K562 (cell line): ENCODE measurements around the gene ACSF2. TPM values are rescaled to one million over a fixed set of nuclear protein-coding genes. Genes with fewer than 3 reads are reported as not detected.

Experiments used
- ATAC-seq: fragments of 200-7000 bp; cut with Tn5 transposase; 3 replicates; pipeline ENCODE4 v1.9.1; 2020; ENCODE audit warnings: moderate library complexity
- BruUV-seq: library from RNA; stranded (reverse); fragments of 400-500 nt; replicated peaks from 2 replicates; lab custom pipeline; 2021; lab: Mats Ljungman, UMichigan
- CTCF ChIA-PET: fragments of 300-600 bp; formaldehyde crosslinking; extraction: SDS; loops from one replicate; lab custom pipeline; 2021; ENCODE audit warnings: low intra/inter-chr PET ratio; lab: Yijun Ruan, JAX
- POLR2A ChIA-PET: fragments of 300-600, 350-650 bp; sonication (Branson Sonifier 250); formaldehyde crosslinking; extraction: SDS; loops from one replicate; lab custom pipeline; 2021; ENCODE audit warnings: antibody characterized with exemption, inconsistent platforms; lab: Yijun Ruan, JAX
- DNase-seq, 4 experiments: peaks; one replicate each; pipeline versions ENCODE4 v3.0.0 to v3.0.0-alpha.2; 2011 to 2018; ENCODE audit warnings: low spot score in 3 of 4, mixed read lengths in 3 of 4; ENCODE audit errors: extremely low read depth in 1 of 4
- FAIRE-seq: peaks from 2 replicates; lab custom pipeline; 2011; peaks lifted over from hg19 to GRCh38; lab: Jason Lieb, UNC
- H2AFZ ChIP-seq: 2 replicates; pipeline ENCODE4 v1.6.0; 2011; ENCODE audit warnings: low read depth, low read length, control low read depth, inconsistent platforms
- H3K27ac ChIP-seq: fragments of 200-600 bp; 3 replicates; pipeline ENCODE4 v1.8.0; 2011; ENCODE audit warnings: low read depth, mild to moderate bottlenecking, control low read depth, inconsistent platforms, low read length, moderate library complexity, mixed read lengths; ENCODE audit errors: extremely low read depth
- H3K27me3 ChIP-seq, 2 experiments: fragments of 300-600 bp in 1 of 2; 2 replicates in 1 of 2; 3 replicates in 1 of 2; pipeline versions ENCODE4 v1.6.0 to v1.8.0; 2011; ENCODE audit warnings: inconsistent platforms in 2 of 2, low read length in 2 of 2, mild to moderate bottlenecking in 1 of 2, mixed read lengths in 1 of 2, moderate library complexity in 1 of 2; ENCODE audit not compliant: control insufficient read depth in 2 of 2, insufficient read depth in 2 of 2
- H3K36me3 ChIP-seq: fragments of 300-600 bp; 3 replicates; pipeline ENCODE4 v1.8.0; 2011; ENCODE audit warnings: mild to moderate bottlenecking, low read length, inconsistent platforms; ENCODE audit not compliant: control insufficient read depth, insufficient read depth
- H3K4me1 ChIP-seq, 2 experiments: fragments of 200-600 bp in 1 of 2; replicated peaks in 1 of 2; 2 replicates in 1 of 2; 3 replicates in 1 of 2; pipeline versions ENCODE4 v1.5.1 to v1.8.0; 2011; ENCODE audit warnings: inconsistent platforms in 2 of 2, low read length in 2 of 2, mild to moderate bottlenecking in 1 of 2, mixed read lengths in 1 of 2, moderate library complexity in 1 of 2; ENCODE audit not compliant: control insufficient read depth in 2 of 2, insufficient read depth in 2 of 2
- H3K4me2 ChIP-seq: 2 replicates; pipeline ENCODE4 v1.6.1; 2011; ENCODE audit warnings: low read length, control low read depth, inconsistent platforms, mixed read lengths; ENCODE audit not compliant: insufficient read depth
- H3K4me3 ChIP-seq: fragments of 200-600 bp; sonication (generic), shearing (Covaris generic); 2 replicates; pipeline ENCODE4 v1.5.1; 2016; ENCODE audit warnings: control low read depth, inconsistent platforms
- H3K79me2 ChIP-seq: fragments of 200-600 bp; 3 replicates; pipeline ENCODE4 v1.8.0; 2011; ENCODE audit warnings: low read length, inconsistent platforms; ENCODE audit not compliant: control insufficient read depth, insufficient read depth
- H3K9ac ChIP-seq, 2 experiments: 2 replicates each; pipeline versions ENCODE4 v1.6.0 to v1.6.1; 2011; ENCODE audit warnings: low read depth in 2 of 2, low read length in 2 of 2, control low read depth in 1 of 2, inconsistent platforms in 1 of 2, mild to moderate bottlenecking in 1 of 2, mixed read lengths in 1 of 2; ENCODE audit not compliant: insufficient read depth in 1 of 2
- H3K9me1 ChIP-seq: one replicate; pipeline ENCODE4 v1.6.0; 2011; ENCODE audit warnings: inconsistent platforms, mild to moderate bottlenecking, low read length, moderate library complexity; ENCODE audit not compliant: control insufficient read depth, insufficient read depth
- H3K9me3 ChIP-seq: replicated peaks from 2 replicates; pipeline ENCODE4 v1.5.1; 2011; ENCODE audit warnings: low read depth, low read length, inconsistent platforms; ENCODE audit not compliant: control insufficient read depth, insufficient read depth
- H4K20me1 ChIP-seq: replicated peaks from 2 replicates; pipeline ENCODE4 v1.6.1; 2011; ENCODE audit warnings: low read length, inconsistent platforms, mixed read lengths; ENCODE audit not compliant: control insufficient read depth, insufficient read depth
- BRCA1 ChIP-seq, 2 experiments: fragments of 450-650 bp in 1 of 2; sonication (generic) in 1 of 2; formaldehyde crosslinking in 1 of 2; IDR thresholded peaks; 2 replicates each; pipeline versions ENCODE4 v1.5.0 to v1.6.1; 2017 to 2020; ENCODE audit warnings: mild to moderate bottlenecking in 1 of 2, missing genetic modification reagents in 1 of 2
- DPF2 ChIP-seq: fragments of 450-650 bp; IDR thresholded peaks from 2 replicates; pipeline ENCODE4 v1.6.1; 2016
- HMGN3 ChIP-seq: IDR thresholded peaks from 2 replicates; pipeline ENCODE4 v1.6.1; 2011; ENCODE audit warnings: borderline replicate concordance, low read depth, mild to moderate bottlenecking, mixed read lengths, low read length; ENCODE audit not compliant: insufficient read length; ENCODE audit errors: extremely low read depth
- ZBTB7A ChIP-seq: IDR thresholded peaks from 2 replicates; pipeline ENCODE4 v1.6.1; 2011; ENCODE audit warnings: low read depth, mild to moderate bottlenecking, low read length, moderate library complexity, borderline replicate concordance; ENCODE audit not compliant: control insufficient read depth
- ZEB2 ChIP-seq: fragments of 450-650 bp; IDR thresholded peaks from 2 replicates; pipeline ENCODE4 v1.6.1; 2016
- ZFP30 ChIP-seq: fragments of 250-450 bp; sonication (Bioruptor Pico); IDR thresholded peaks from 2 replicates; pipeline ENCODE4 v1.8.0; 2022; ENCODE audit warnings: moderate library complexity, mild to moderate bottlenecking, inconsistent platforms, borderline replicate concordance
- ZNF282 ChIP-seq: sonication (generic); formaldehyde crosslinking; IDR thresholded peaks from 2 replicates; pipeline ENCODE4 v1.8.1; 2023; ENCODE audit warnings: missing genetic modification reagents
- ZNF740 ChIP-seq, 3 experiments: fragments of 200-800 bp in 1 of 3; sonication (Bioruptor generic) in 1 of 3; sonication (generic) in 1 of 3; formaldehyde crosslinking in 1 of 3; IDR thresholded peaks; 2 replicates each; pipeline versions ENCODE4 v1.6.1 to v1.8.0; 2016 to 2022; ENCODE audit warnings: mild to moderate bottlenecking in 2 of 3, missing compliant biosample characterization in 2 of 3, missing genetic modification characterization in 2 of 3, missing genetic modification reagents in 1 of 3
- WGBS: fragments of 100-300 bp; shearing (Covaris generic); methylation state at CpG from one replicate; pipeline ENCODE4 v1.1.6; 2016; ENCODE audit warnings: low coverage, mixed read lengths; ENCODE audit not compliant: insufficient coverage; ENCODE audit errors: missing lambda C conversion rate; 5-methylcytosine and 5-hydroxymethylcytosine counted together
- in situ Hi-C: fragments of 300-500 bp; cut with MboI; formaldehyde crosslinking; loops from 4 replicates; pipeline ENCODE4 v1.15.0; 2018; ENCODE audit warnings: inconsistent platforms, mixed read lengths
- intact Hi-C: fragments of 100-400 bp; cut with micrococcal nuclease; formaldehyde crosslinking; loops from 2 replicates; pipeline ENCODE4 v1.14.2; 2022
- polyA plus RNA-seq, 8 experiments: library from polyadenylated mRNA; depleted of rRNA in 4 of 8; stranded (reverse) in 5 of 8; unstranded in 3 of 8; fragments of >200 nt; fragmentation: Nextera tagmentation in 2 of 8; fragmentation: Illumina TruSeq in 1 of 8; extraction: Ambion mirVana in 2 of 8; extraction: Trizol in 1 of 8; gene quantifications; 2 replicates each; pipeline versions ENCODE4 v1.2.1 to v1.2.3, GENCODE V29; 2011 to 2014; ENCODE audit warnings: inconsistent platforms in 1 of 8, missing spikeins in 1 of 8
- total RNA-seq, 7 experiments: library from RNA; depleted of rRNA in 6 of 7; stranded (reverse); fragments of >200 nt in 6 of 7; fragmentation: Illumina TruSeq in 2 of 7; extraction: Trizol in 2 of 7; gene quantifications; 2 replicates each; pipeline versions ENCODE4 v1.2.1 to v1.2.3, GENCODE V29; 2011 to 2021; ENCODE audit warnings: low replicate concordance in 1 of 7
- TF ChIP-seq, protein P1 (sequence below): fragments of 450-650 bp; IDR thresholded peaks from 2 replicates; pipeline ENCODE4 v1.6.1; 2014; ENCODE audit warnings: low read depth, mild to moderate bottlenecking, moderate library complexity, borderline replicate concordance

The ACSF2 gene
- total and polyA plus RNA-seq, 9 of the 15 experiments (the other 6 are each of a cell fraction or from before 2014, with no cell fraction given) = 0.89 to 6.1 (median 3.5) TPM

DNA sequence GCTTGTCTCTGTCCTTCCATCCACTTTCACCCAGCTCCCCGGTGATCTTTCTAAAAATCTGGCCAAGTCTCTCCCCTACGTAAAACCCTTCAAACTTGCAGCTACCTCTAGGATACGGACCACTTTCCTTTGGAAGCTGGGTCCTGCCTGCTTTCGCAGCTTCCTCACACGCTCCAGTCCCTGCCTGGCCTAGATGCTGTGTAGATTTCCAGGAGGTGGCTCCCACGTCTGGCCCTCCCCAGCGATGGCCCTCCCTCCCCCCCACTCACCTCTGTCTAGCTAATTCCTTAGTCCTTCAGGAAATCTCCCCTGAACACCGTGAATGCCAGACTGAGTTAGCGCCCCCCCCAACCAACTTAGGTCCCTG, 28.1 kb upstream of the ACSF2 start:
- H3K4me2 ChIP-seq = peak overlapping the region; percentile 93
- ChIA-PET POLR2A (interaction anchor here (0.6 to 6.4 kb wide), 6 partner anchors 15 to 237 kb away, joined by 4 to 129 read pairs (median 6); no protein-coding TSS in a partner anchor), CTCF (interaction anchor here (2.5 kb wide), 1 partner anchor 81 kb away, joined by 9 read pairs; the partner anchor contains the start of gene RSAD1)
- DNase-seq (peak; percentile 32 to 47 (median 38)), FAIRE-seq (no peak), ATAC-seq (peak; percentile 10; the same call in 2 of the 3 replicates)
- peaks cover 47% of the 10 kb centered on the region for H3K79me2 ChIP-seq
- in situ Hi-C loops (no loop called here), intact Hi-C loops (loop anchor here (2.0 kb wide), 2 partner anchors 29 to 81 kb away; partner anchors contain the start of genes ACSF2 and RSAD1)
- H3K27ac ChIP-seq = peak overlapping the region; percentile 93; the same call in 2 of the 3 replicates
- peaks cover 21 to 29% of the 10 kb centered on the region in 2 experiments; a peak in 4 of 5 replicates for H3K4me1 ChIP-seq
- H4K20me1 ChIP-seq = 0 out of 2 replicates have a peak, but pooled peaks cover 16% of the 10 kb centered on the region
- peak overlapping the region; percentile 94 for H2AFZ ChIP-seq
- no peaks in the 10 kb centered on the region for H3K9me3 ChIP-seq
- TF ChIP-seq ZNF282 (CRISPR knock-in tag) (no peak), BRCA1 (IDR thresholded peaks at IDR 0.05) (no peak), BRCA1 (CRISPR knock-in tag; IDR thresholded peaks at IDR 0.05) (no peak), ZEB2 (no peak), DPF2 (0 out of 2 replicates have a peak, but pooled peaks have one; percentile 23), ZNF740 (CRISPR knock-in tag; IDR thresholded peaks at IDR 0.05) (peak; percentile 77), ZNF740 (tag; IDR thresholded peaks at IDR 0.05) (peak in 1 of 2 experiments; percentile 70; a peak in 1 of 4 replicates), HMGN3 (no peak), ZBTB7A (peak; percentile 16; the same call in 1 of the 2 replicates), ZFP30 (CRISPR knock-in tag) (no peak)
- TF ChIP-seq, protein P1, sequence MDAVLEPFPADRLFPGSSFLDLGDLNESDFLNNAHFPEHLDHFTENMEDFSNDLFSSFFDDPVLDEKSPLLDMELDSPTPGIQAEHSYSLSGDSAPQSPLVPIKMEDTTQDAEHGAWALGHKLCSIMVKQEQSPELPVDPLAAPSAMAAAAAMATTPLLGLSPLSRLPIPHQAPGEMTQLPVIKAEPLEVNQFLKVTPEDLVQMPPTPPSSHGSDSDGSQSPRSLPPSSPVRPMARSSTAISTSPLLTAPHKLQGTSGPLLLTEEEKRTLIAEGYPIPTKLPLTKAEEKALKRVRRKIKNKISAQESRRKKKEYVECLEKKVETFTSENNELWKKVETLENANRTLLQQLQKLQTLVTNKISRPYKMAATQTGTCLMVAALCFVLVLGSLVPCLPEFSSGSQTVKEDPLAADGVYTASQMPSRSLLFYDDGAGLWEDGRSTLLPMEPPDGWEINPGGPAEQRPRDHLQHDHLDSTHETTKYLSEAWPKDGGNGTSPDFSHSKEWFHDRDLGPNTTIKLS = no peak
- no peaks in the 10 kb centered on the region for H3K27me3 ChIP-seq
- no peaks in the 10 kb centered on the region for H3K9me1 ChIP-seq
- H3K9ac ChIP-seq = peak overlapping the region; percentile 98 to 99; a peak in 3 of 4 replicates
- H3K4me3 ChIP-seq = peak overlapping the region; percentile 87
- H3K36me3 ChIP-seq = peaks cover 34% of the 10 kb centered on the region
- BruUV-seq = no TSS peak
- 24% methylated on average over 7 of the region's 9 CpGs for WGBS
